ENCODE data around the gene OR52B6.

DNA sequence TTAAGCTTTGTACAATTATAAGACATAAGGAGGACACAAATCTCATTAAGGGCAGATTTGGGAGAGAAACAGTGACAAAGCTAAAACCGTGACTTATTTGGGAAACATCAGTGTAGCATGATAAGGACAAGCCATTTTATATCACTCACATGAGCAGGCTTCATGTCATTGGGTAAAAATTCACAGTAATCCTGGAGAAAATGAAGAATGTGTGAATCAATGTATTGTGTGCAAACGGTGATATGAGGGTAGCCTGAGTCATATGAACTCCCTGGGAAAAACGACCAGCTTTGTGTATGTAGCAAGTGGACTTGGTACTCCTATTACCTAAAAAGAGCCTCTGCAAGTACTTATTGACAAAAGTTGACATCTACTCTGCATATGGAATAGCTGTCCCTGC, 38.1 kb downstream of the OR52B6 start:
- no peak for TF ChIP-seq CTCF (IDR thresholded peaks at IDR 0.05)
- no peak for TF ChIP-seq ZFX (IDR thresholded peaks at IDR 0.05; ENCODE audit: borderline replicate concordance)

Data from 22Rv1 (cell line).